GM10847 (cell line): ENCODE measurements around the gene SELENOI.

ENCODE experiments used
- POLR2A ChIP-seq: IDR thresholded peaks from 2 replicates; pipeline ENCODE4 v1.6.1; 2011; ENCODE audit not compliant: insufficient read length; ENCODE audit errors: extremely low read depth

The SELENOI gene

GRCh38 chr2:26422947-26423629 lies 77.1 kb downstream of the SELENOI start:
- no peak for TF ChIP-seq POLR2A

GRCh38 chr2:26423750-26424149 lies 77.8 kb downstream of the SELENOI start:
- TF ChIP-seq POLR2A, result no peak

- TF ChIP-seq POLR2A, result no peak
Measured at GRCh38 chr2:26424221-26424620, 78.3 kb downstream of the SELENOI start.

- no peak for TF ChIP-seq POLR2A
Measured at GRCh38 chr2:26428846-26429245, 82.9 kb downstream of the SELENOI start.

- no peak for TF ChIP-seq POLR2A
Measured at GRCh38 chr2:26429779-26430578, 84.0 kb downstream of the SELENOI start.

GRCh38 chr2:26430826-26431225 lies 84.9 kb downstream of the SELENOI start:
- no peak for TF ChIP-seq POLR2A

GRCh38 chr2:26432363-26432762 lies 86.4 kb downstream of the SELENOI start:
- TF ChIP-seq POLR2A, result no peak

- no peak for TF ChIP-seq POLR2A
Measured at GRCh38 chr2:26432859-26433258, 86.9 kb downstream of the SELENOI start.

- no peak for TF ChIP-seq POLR2A
Measured at GRCh38 chr2:26435106-26435505, 89.2 kb downstream of the SELENOI start.

GRCh38 chr2:26438526-26438925 lies 92.6 kb downstream of the SELENOI start:
- TF ChIP-seq POLR2A, result no peak

- no peak for TF ChIP-seq POLR2A
Measured at GRCh38 chr2:26438926-26439325, 93.0 kb downstream of the SELENOI start.

GRCh38 chr2:26442301-26442700 lies 96.4 kb downstream of the SELENOI start:
- TF ChIP-seq POLR2A, result no peak

GRCh38 chr2:26442707-26443106 lies 96.8 kb downstream of the SELENOI start:
- TF ChIP-seq POLR2A, result no peak

- no peak for TF ChIP-seq POLR2A
Measured at GRCh38 chr2:26444236-26444635, 98.3 kb downstream of the SELENOI start.
